Measurements from ENCODE around the gene MYO7B.

GRCh38 chr2:127663566-127664064 is 128.1 kb downstream of the MYO7B start:
- TF ChIP-seq CTCF (IDR thresholded peaks at IDR 0.05) = no peak
- TF ChIP-seq POLR2A (IDR thresholded peaks at IDR 0.05) = no peak

Measured in thyroid gland (tissue), 4 donors.